NK-92 treated with Interleukin-12 subunit alpha and Interleukin-12 subunit beta, amount 100 ng/mL, for 24 hours (cell line): ENCODE data around the gene RBL1.
"Not testable (repeated sequence)": the region's sequence is repeated elsewhere in the genome, so short reads cannot be mapped to it uniquely, and the experiment has no call there.

Source experiments
- DNase-seq: peaks from one replicate; lab custom pipeline; 2025; lab: John Stamatoyannopoulos, UW

RBL1 gene

DNA sequence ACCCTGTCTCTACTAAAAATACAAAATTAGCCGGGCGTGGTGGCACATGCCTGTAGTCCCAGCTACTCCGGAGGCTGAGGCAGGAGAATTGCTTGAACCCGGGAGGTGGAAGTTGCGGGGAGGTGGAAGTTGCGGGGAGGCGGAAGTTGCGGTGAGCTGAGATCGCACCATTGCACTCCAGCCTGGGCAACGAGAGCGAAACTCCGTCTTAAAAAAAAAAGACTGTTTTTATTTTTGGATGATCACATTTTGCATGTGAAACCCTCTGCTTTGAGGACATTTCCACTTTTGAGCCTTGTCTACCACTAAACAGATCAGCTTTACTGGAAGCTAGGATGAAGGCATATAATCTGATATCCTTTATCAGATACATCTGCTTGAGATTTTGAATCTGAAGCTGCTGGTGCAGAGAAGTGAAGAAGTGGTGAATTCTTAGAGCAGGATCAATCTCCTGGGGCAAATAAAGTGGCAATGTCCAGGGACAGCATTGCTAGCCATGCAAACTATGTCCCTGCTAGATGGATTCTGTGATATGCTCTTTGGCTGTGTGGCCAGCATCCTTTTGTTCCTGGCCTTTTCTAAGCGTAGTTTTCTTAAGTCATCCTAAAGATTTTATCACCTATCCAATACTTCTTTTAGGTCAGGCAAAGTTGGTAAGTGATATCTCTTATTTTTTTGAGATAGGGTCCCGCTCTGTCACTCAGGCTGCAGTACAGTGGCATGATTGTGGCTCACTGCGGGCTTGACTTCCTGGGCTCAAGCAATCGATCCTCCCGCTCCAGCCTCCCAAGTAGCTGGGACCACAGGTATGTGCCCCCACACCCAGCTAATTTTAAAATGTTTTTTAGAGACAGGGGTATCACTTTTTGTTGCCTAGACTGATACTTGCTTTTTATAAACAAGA, 23.3 kb downstream of the RBL1 start:
- DNase-seq = no peak

DNA sequence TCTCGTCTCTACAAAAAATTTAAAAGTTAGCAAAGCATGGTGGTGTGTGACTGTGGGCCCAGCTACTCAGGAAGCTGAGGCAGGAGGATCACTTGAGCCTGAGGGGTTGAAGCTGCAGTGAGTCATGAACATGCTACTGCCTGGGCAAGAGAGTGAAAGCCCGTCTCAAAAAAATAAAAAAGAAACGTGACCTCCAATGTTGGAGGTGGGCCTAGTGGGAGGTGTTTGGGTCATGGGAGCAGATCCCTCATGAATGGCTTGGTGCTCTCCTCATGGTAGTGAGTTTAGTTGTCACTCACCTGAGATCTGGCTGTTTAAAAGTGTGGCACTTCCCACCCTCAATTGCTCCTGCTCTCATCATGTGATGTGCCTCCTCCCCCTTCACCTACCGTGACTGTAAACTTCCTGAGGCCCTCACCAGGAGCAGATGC, 24.3 kb downstream of the RBL1 start:
- DNase-seq = no peak

DNA sequence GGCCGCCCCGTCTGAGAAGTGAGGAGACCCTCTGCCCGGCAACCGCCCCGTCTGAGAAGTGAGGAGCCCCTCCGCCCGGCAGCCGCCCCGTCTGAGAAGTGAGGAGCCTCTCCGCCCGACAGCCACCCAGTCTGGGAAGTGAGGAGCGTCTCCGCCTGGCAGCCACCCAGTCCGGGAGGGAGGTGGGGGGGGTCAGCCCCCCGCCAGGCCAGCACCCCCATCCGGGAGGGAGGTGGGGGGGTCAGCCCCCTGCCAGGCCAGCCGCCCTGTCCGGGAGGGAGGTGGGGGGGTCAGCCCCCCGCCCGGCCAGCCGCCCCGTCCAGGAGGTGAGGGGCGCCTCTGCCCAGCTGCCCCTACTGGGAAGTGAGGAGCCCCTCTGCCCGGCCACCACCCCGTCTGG, 26.2 kb downstream of the RBL1 start:
- not testable (repeated sequence) for DNase-seq

DNA sequence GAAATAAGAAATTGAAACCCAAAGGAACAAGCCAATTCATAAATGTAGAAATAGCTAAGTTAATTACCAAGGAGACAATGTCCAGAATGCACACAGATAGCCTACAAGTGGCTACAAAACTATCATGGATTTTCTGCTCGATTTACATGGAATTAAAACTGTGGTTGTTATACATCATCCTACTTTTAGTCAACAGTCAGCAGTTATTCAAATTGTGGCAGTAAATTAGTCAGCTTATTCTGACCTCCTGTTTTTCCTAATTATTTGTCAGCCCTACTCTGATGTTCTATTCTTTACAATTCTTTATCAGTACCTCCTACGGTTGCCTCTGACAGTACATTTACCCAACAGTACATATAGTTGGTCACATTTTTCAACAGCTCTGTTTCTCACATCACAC, 29.6 kb downstream of the RBL1 start:
- no peak for DNase-seq

DNA sequence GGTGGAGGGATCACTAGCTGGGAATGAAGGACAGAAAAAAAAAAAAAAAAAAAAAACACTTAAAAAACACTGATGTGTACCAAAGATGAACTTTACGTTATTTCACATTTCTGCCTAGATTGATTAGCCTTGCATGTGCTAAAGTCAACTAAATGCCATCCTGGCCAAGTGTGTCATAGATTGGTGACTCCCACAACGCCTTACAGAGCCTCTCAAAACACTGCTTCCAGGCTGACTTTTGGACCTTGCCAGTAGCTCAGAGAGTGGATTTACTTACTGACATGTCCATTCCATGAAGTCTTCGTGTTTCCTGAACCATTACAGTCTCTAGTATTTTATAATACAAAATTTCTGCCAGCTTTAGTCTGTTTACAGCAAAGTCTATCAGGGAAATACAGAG, 40.5 kb downstream of the RBL1 start:
- no peak for DNase-seq

DNA sequence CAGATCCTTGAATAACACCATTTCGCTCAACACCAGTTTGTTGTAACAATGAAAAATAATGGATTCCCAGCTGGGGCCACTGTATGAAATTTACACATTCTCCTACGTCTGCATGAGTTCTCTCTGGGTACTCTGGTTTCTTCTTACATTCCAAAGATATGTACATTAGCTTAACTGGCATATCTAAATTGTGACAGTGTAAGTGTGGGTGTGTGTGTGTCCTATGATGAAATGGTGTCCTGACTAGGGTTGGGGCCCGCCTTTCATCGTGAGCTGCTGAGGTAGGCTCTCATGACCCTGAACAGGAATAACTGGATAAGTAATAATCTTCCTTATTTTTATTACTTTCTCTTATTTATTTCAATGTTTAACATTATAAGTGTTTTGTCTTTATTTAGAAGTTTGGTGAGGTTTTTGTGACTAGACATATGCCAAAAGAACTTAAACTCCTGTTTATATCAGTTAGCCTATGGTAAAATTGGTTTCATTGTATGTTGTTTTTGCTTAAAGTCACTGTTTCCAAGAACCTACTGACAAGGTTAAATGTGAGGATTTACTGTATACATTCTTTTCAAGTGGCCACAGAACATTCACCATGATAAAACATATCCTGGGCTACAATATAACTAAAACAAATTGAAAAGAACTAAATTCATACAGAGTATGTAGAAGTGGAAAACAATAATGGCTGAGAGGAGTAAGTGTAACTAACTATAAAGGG, 42.4 kb downstream of the RBL1 start:
- no peak for DNase-seq

DNA sequence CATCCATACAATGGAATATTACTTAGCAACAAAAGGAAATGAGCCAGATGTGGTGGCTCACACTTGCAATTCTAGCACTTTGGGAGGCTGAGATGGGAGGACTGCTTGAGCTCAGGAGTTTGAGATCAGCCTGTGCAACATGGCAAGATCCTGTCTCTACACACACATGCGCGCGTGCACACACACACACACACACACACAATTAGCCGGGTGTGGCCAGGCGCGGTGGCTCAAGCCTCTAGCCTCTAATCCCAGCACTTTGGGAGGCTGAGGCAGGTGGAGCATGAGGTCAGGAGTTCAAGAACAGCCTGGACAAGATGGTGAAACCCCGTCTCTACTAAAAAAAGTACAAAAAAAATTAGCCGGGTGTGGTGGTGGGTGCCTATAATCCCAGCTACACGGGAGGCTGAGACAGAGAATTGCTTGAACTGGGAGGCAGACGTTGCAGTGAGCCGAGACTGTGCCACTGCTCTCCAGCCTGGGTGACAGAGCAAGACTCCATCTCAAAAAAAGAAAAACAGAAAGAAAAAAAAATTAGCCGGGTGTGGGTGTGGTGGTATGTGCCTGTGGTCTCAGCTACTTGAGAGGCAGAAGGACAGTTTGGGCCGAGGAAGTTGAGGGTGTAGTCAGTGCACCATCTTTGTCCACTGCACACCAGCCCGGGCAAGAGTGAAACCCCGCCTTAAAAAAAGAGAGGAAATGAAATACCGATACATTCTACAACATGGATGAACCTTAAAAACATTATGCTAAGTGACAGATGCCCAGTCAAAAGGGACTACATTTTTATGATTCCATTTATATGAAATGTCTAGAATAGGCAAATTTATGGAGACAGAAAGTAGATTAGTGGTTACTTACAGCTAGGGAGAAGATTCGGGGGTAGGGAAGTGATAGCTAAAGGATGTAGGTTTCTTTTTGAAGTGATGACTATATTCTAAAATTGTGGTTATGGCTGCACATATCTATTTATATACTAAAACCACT, 52.5 kb downstream of the RBL1 start:
- DNase-seq = peak; percentile 12

DNA sequence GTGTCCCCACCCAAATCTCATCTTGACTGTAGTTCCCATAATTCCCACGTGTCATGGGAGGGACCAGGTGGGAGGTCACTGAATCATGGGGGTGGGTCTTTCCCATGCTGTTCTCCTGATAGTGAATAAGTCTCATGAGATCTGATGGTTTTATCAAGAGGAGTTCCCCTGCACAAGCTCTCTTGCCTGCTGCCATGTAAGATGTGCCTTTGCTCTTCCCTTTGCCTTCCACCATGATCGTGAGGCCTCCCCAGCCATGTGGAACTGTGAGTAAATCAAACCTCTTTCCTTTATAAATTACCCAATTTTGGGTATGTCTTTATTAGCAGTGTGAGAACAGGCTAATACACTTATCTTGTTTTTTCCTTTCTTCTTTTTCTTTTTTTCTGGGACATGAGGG, 56.4 kb downstream of the RBL1 start:
- not testable (repeated sequence) for DNase-seq

DNA sequence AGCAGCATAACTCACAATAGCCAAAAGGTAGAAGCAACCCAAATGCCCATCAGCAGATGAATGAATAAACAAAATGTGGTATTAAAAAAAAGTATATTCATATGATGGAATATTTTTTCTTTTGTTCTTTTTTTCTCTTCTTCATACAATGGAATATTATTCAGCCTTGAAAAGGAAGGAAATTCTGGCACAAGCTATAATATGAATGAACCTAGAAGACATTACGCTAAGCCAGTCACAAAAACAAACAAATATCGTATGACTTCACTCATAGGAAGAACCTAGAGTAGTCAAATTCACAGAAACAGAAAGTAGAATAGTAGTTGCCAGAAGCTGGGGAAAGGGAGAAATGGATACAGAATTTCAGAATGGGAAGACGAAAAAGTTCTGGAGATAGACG, 63.7 kb downstream of the RBL1 start:
- no peak for DNase-seq

DNA sequence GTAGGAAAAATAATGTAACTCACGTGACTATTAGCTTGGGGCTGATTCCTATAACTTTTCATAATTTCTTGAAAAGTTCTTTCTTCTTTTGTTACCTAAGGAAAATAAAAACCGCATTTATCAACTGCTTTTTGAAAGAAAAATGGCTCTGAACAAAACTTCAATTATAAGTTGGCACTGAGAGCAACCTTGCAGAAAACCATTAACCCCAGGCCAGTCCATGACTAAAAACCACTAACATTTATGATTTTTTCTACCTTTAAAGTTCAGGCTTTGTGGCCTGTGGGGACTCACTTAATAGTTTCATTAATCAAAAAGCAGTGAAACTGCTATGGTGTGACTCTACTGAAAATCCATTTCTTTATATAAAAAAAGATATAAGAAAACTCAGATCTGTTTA, 75.2 kb downstream of the RBL1 start:
- no peak for DNase-seq

DNA sequence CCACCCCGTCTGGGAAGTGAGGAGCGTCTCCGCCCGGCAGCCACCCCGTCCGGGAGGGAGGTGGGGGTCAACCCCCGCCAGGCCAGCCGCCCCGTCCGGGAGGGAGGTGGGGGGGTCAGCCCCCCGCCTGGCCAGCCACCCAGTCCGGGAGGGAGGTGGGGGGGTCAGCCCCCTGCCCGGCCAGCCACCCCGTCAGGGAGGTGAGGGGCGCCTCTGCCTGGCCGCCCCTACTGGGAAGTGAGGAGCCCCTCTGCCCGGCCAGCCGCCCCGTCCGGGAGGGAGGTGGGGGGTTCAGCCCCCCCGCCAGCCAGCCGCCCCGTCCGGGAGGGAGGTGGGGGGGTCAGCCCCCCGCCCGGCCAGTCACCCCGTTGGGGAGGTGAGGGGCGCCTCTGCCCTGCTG, 83.2 kb downstream of the RBL1 start:
- DNase-seq = not testable (repeated sequence)

DNA sequence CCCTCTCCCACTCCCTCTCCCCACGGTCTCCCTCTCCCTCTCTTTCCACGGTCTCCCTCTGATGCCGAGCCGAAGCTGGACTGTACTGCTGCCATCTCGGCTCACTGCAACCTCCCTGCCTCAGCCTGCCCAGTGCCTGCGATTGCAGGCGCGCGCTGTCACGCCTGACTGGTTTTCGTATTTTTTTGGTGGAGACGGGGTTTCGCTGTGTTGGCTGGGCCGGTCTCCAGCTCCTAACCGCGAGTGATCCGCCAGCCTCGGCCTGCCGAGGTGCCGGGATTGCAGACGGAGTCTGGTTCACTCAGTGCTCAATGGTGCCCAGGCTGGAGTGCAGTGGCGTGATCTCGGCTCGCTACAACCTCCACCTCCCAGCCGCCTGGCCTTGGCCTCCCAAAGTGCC, 83.9 kb downstream of the RBL1 start:
- not testable (repeated sequence) for DNase-seq

DNA sequence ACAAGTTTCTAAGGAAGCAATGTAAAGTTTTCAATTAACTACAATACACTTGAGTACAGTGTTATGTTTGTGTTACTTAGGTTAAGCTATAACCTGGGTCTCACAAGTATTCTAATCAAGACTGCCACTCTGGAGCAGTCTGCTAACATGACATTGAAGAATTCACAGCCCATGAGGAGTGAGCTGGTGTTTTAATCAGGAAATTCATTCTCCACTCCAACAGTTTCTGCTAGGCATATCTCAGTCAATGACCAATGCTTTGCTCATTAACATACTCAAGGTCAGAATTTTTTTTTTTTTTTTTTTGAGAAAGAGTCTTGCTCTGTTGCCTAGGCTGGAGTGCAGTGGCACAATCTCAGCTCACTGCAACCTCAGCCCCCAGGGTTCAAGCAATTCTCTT, 84.7 kb downstream of the RBL1 start:
- DNase-seq = no peak

DNA sequence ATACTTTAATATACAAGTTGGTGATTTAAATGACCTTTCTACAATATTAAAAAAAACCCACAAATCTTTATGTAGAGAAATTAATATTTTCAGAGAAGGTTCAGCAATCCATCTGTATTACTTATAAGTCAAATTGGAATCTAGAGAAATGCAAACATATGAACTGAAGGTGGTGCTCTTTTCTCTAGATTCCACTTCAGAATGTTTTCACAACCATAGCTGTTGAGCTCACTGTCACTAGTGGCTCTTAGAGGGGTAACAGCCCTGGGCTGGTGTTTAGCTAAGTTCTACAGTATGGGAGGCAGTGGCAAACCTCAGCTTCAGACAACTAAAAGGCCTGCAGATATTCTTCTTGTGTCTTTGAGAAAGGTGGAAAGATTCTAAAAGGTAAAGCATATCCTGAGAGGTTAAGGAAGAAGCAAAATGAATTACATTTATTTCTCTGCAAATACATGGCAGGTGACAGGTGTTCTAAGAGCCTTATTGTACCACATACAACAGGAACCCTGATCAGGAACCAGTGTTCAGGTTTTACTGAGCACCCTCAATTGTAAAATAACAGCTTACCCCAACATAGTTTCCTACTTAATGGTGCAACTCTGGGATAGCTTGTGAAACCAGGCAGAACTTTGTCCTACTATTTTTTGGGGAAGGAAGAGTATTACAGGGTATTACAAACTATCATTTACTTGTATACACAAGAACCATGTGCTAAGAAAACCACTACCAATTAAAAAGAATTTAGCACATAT, 87.7 kb downstream of the RBL1 start:
- no peak for DNase-seq

DNA sequence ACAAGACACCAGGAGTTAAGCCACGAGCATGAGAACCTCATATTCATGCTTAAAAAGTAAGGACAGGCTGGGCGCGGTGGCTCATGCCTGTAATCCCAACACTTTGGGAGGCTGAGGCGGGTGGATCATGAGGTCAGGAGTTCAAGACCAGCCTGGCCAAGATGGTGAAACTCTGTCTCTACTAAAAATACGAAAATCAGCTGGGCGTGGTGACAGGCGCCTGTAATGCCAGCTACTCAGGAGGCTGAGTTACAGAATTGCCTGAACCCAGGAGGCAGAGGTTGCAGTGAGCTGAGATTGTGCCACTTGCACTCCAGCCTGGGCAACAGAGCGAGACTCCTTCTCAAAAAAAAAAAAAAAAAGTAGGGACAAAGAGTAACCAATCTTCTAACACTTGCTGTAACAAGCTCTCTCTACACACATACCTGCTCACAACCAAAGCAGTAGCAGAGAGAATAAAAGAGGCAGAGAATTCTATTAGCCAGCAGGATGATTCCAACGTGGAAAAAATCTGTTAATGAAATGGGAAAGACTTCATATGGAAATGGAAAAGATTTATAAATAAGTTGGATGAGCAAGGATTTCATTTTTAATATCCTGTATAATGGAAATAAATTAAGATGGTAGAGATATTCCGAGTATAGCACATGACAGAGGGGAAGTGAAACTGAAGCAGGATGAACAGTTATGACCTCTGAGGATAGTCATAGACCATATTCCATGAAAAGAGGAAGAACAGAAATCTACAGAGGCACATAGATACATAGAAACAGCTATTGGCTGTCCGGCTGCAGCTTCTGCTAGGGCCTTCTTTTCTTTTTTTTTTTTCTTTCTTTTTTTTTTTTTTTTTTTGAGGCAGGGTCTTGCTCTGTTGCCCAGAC, 90.5 kb downstream of the RBL1 start:
- DNase-seq = not testable (repeated sequence)

DNA sequence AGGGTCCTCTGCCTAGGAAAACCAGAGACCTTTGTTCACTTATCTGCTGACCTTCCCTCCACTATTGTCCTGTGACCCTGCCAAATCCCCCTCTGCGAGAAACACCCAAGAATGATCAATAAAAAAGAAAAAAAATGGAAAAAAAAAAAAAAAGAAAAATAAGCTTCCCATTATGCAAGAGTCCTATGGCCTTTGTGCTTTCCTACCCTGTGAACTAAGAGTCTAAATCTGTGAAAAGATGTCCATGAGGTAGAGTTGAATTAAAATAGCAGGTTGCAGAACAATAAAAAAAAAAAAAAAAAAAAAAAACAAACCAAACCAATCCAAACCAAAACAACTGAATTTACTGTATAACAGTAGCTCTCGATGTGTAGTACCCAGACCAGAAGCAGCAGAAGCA, 94.2 kb downstream of the RBL1 start:
- not testable (repeated sequence) for DNase-seq

DNA sequence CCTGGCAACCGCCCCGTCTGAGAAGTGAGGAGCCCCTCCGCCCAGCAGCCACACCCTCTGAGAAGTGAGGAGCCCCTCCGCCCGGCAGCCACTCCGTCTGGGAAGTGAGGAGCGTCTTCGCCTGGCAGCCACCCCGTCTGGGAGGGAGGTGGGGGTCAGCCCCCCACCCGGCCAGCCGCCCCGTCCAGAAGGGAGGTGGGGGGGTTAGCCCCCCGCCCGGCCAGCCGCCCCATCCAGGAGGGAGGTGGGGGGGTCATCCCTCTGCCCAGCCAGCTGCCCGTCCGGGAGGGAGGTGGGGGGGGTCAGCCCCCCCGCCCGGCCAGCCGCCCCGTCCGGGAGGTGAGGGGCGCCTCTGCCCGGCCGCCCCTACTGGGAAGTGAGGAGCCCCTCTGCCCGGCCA, 95.6 kb downstream of the RBL1 start:
- DNase-seq = not testable (repeated sequence)

DNA sequence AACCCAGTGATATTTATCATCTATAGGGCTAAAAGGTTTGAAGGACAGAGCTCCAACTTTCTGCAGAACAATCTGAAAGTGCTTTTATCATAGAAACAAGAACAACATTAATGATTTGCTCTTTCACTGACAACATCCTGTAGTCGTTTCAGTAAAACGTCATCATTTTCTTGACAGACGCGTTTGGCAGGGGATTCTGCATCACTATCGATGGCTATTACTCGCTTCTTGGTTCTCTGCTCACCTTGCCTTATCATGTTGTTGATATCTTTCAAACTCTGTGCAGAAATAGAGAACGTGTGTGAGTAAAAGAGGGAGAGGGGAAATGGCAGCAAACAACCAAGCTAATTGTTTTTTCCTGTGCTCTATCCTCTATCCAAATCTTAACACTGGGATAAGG, 97.1 kb downstream of the RBL1 start:
- DNase-seq = no peak

DNA sequence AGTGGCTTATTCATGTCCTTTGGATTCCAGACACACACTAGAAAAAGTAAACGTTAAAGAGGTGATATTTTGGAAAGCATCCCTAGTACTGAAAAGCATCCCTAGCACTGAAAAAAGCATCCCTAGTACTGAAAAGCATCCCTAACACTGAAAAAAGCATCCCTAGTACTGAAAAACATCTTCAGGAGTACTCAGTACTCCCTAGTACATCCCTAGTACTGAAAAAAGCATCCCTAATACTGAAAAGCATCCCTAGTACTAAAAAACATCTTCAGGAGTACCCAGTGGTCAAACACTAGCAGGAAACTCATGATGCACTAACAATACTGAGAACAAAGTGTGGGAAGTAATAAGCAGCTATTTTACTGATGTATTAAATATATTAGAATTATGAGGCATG, 98.7 kb downstream of the RBL1 start:
- no peak for DNase-seq

DNA sequence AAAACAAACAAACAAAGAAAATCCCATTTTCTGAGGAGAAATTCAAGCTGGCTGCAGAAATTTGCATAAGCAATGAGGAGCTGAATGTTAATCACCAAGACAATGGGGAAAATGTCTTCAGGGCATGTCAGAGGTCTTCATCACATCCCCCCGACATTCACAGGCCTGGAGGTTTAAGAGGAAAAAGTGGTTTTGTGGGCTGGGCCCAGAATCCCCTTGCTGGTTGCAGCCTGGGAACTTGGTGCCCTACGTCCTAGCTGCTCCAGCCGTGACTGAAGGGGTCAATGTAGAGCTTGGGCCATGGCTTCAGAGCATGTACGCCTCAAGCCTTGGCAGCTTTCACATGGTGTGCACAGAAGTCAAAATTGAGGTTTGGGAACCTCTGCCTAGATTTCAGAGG, 101.6 kb downstream of the RBL1 start:
- not testable (repeated sequence) for DNase-seq
